Fibroblast of skin of left biceps (primary cell): Measurements from ENCODE around the gene SIPA1L3.

Experiments used
- DNase-seq, 2 experiments: peaks; one replicate each; pipeline ENCODE4 v3.0.0-alpha.2; 2013; ENCODE audit warnings: low read depth in 2 of 2

The SIPA1L3 gene

GRCh38 chr19:38190793-38191192, 283.8 kb downstream of the SIPA1L3 start:
- no peak for DNase-seq

GRCh38 chr19:38191747-38192146, 284.7 kb downstream of the SIPA1L3 start:
- no peak for DNase-seq

GRCh38 chr19:38193445-38193844, 286.4 kb downstream of the SIPA1L3 start:
- no peak for DNase-seq

DNA sequence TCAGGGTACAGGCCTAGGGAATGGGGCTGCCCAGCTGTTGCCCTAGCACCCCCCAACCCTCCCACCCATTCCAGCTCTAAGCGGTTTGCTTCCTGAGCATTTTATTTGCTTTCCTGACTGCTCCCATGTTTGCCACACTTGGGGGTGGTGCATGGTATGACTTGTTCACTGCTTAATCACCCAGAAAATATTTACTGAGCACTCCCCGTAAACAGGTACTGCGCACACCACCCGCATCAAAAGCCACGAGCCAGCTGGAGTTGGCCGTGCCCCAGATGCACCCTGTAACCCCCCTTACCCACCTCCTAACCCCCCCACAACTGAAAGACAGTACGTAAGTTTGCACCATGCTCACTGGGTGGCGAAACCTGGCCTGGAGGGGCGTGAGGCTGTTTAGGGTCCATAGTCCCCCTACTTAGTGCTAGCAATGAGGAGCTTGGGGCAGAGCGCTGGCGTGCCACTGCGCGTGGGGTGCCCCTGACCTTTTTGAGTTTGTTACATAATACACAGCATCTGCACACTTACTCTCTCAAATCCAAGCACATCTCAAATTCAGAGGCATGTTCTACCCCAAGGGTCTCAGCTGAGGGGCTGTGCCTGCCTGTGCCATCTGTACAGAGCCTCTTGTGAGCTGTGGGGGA, 287.2 kb downstream of the SIPA1L3 start:
- no peak for DNase-seq

- no peak for DNase-seq
These were observed 288.2 kb downstream of the SIPA1L3 start for GRCh38 chr19:38195237-38195636.

DNA sequence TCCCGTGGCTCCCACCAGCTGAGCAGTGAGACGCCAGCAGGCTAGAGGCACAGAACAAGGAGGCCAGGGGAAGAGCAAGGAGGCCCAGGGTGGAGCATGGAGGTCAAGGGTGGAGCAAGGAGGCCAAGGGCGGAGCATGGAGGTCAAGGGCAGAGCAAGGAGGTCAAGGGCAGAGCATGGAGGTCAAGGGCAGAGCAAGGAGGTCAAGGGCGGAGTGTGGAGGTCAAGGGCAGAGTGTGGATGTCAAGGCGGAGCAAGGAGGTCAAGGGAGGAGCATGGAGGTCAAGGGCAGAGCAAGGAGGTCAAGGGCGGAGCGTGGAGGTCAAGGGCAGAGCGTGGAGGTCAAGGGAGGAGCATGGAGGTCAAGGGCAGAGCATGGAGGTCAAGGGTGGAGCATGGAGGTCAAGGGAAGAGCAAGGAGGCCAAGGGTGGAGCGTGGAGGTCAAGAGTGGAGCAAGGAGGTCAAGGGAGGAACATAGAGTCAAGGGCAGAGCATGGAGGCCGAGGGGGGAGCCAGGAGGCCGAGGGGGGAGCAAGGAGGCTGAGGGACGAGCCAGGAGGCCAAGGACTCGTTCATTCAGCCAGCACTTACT, 289.3 kb downstream of the SIPA1L3 start:
- no peak for DNase-seq

GRCh38 chr19:38196948-38197656, 290.1 kb downstream of the SIPA1L3 start:
- no peak for DNase-seq

DNA sequence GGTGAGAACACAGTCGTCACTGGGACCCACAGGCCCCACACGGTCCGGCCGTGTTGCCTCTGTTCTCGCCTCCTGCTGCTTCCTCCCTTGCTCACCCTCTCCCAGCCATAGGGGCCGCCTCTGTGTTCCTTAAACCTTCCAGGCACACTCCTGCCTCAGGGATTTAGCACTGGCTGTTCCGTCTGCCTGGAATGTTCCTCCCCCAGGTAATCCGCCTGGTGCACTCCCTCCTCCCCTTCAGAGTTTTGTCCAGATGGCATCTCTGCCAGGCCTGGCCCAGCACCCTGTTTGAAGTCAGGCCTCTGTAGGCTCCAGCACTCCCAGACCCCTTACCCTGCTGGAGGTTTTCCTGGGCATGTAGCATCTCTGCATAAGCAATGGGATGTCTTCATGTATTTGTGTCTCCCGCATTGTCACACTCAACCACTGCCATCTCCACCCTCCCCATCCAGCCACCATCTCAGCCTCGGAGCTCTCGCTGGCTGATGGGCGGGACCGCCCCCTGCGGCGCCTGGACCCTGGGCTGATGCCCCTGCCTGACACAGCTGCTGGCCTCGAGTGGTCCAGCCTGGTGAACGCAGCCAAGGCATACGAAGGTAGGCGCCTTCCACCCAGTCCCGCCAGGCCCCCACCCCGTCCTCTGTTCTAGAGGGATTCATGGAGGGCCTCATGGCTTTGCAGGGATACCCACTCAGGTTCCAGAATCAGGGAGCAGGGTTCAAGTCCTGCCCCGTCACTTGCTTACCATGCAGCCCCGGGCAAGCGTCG, 291.1 kb downstream of the SIPA1L3 start:
- no peak for DNase-seq

GRCh38 chr19:38199340-38199739, 292.3 kb downstream of the SIPA1L3 start:
- DNase-seq: no peak

DNA sequence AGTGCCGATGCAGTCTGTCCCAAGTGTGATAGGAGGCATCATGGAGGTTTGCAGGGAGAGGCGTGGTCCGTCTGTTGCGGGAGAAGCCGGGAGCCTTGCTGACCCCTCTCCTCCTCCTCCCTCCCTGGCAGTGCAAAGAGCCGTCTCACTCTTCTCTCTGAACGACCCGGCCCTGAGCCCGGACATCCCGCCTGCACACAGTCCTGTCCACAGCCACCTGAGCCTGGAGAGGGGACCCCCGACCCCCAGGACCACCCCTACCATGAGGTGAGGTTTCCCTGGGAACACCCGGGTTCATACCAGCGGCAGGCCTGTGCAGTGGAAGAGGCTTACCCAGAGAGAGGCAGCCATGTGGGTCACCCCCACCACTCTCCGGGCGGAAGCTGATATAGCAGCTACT, 294.7 kb downstream of the SIPA1L3 start:
- DNase-seq: no peak

GRCh38 chr19:38202504-38202903, 295.5 kb downstream of the SIPA1L3 start:
- no peak for DNase-seq

DNA sequence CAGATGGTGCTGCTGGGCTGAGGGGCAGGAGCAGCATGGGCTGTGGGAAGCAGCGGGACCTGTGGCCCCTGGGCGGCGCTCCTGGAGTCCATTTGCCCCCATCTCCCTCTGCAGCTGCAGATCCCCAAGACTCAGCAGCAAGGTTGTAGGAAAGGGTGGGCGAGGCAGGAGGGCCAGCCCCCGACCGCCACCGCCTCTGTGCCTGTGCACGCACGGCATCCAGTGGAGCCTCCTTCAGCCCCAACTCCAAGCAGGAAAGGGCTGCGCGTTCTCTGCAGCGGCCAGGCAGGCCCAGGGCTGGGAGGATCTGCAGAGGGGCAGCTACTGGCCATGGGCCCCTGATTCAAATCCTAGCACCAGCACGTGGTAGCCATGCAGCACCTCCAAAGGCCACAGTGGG, 296.2 kb downstream of the SIPA1L3 start:
- DNase-seq: no peak

- DNase-seq: no peak
These were observed 297.1 kb downstream of the SIPA1L3 start for GRCh38 chr19:38204096-38204495.

GRCh38 chr19:38204728-38205127, 297.7 kb downstream of the SIPA1L3 start:
- no peak for DNase-seq

DNA sequence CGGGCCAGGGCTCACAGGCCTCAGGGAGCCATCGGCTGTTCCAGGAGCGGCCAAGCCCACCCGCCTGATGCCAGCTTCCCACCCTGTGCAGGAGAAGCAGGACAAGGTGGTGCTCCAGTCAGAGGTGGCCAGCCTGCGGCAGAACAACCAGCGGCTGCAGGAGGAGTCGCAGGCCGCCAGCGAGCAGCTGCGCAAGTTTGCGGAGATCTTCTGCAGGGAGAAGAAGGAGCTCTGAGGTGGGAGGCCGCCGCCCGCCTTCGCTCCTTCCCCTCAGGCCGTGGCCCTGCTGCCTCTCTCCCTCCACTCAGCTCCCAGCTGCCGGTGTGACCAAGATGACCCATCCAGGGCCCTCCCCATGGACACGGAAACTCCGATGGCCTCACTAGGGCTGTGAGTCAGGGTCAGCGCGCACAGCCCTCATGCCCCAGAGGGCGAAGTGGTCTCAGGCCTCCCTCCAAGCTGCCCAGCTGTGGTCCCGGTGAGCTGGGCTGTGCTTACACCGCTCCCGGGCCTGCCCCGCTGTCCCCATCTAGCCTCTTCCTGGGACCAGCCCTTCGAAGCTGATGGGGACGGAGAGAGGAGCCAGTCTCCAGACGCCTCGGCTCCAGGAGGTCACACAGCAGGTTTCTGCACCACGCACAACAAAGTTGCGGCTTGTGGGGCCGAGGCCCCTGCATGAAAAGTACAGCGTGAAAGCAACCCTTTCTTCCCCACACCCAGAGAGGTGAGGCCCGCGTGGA, 299.2 kb downstream of the SIPA1L3 start:
- no peak for DNase-seq

DNA sequence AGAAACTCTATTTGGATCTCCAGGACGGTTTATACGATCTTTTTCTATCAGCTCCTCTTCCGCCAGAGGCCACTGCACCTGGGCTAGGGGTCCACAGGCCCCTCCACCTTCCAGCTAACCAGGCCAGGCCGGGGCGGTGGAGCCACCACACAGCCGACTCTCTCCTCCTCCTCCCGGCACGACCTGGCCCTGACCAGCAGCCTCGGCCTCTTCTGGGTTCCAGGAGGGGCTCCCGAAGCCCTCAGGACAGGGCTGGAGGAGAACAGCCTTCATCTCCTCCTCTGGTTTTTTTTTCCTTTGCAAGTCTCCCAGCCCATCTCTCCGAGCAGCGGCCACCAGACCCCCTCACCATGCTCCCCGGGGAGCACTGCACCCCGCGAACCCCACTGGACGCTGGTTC, 299.9 kb downstream of the SIPA1L3 start:
- no peak for DNase-seq

GRCh38 chr19:38207543-38207942, 300.5 kb downstream of the SIPA1L3 start:
- DNase-seq: no peak

GRCh38 chr19:38208571-38208970, 301.6 kb downstream of the SIPA1L3 start:
- no peak for DNase-seq

- no peak for DNase-seq
These were observed 302.1 kb downstream of the SIPA1L3 start for GRCh38 chr19:38209152-38209551.

GRCh38 chr19:38209671-38210457, 302.9 kb downstream of the SIPA1L3 start:
- no peak for DNase-seq

- DNase-seq: no peak
These were observed 303.5 kb downstream of the SIPA1L3 start for GRCh38 chr19:38210458-38210987.
